ENCODE results near the gene STRIP1. TPM values are rescaled to one million over a fixed set of nuclear protein-coding genes. Genes with fewer than 3 reads are reported as not detected.

STRIP1 gene
- total and polyA plus RNA-seq, 10 donors = 11.8 to 98.7 (median 59.3) TPM

DNA sequence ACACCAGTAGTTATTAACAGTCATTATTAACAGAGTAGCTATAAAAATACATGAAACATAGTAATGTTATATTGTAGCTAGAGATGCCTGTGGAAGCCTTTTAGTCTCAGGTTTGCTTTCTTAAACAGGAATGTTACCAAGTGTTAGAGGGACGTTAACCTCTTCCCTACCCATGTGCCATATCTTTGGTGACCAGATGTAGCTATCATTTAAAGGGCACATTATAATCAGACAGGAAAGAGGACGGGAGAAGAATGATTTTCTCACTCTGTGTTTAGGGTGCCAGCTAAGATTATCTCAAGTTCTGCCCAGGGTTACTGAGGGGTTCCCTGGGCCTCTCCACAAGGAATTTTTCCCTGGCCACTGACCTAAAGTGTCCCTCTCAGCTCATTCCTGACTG, 57.0 kb downstream of the STRIP1 start:
- 43 to 72% (median 58%) methylated on average over 2 of the region's 2 CpGs for WGBS, 5 donors
- no peaks in the 10 kb centered on the region for H3K36me3 ChIP-seq
- TF ChIP-seq POLR2A (IDR thresholded peaks at IDR 0.05) (no peak), POLR2AphosphoS5 (IDR thresholded peaks at IDR 0.05) (no peak)
- TF ChIP-seq, protein P1, sequence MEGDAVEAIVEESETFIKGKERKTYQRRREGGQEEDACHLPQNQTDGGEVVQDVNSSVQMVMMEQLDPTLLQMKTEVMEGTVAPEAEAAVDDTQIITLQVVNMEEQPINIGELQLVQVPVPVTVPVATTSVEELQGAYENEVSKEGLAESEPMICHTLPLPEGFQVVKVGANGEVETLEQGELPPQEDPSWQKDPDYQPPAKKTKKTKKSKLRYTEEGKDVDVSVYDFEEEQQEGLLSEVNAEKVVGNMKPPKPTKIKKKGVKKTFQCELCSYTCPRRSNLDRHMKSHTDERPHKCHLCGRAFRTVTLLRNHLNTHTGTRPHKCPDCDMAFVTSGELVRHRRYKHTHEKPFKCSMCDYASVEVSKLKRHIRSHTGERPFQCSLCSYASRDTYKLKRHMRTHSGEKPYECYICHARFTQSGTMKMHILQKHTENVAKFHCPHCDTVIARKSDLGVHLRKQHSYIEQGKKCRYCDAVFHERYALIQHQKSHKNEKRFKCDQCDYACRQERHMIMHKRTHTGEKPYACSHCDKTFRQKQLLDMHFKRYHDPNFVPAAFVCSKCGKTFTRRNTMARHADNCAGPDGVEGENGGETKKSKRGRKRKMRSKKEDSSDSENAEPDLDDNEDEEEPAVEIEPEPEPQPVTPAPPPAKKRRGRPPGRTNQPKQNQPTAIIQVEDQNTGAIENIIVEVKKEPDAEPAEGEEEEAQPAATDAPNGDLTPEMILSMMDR (IDR thresholded peaks at IDR 0.05 in 8 of 11, conservative IDR thresholded peaks at IDR 0.05 in 3 of 11) = no peak
- intact Hi-C loops (cut with DNase I; ENCODE audit: low total_unique reads) = no loop called here
- peaks cover 7 to 37% (median 19%) of the 10 kb centered on the region in 6 donors for H3K4me1 ChIP-seq
- no peak for DNase-seq
- peaks cover 0 to 4% (median 0%) of the 10 kb centered on the region in 7 donors for H3K27me3 ChIP-seq (replicated peaks in 1 of 7)
- H3K27ac ChIP-seq = no peak overlapping the region
- H3K9me3 ChIP-seq = no peaks in the 10 kb centered on the region
- no peak overlapping the region for H3K4me3 ChIP-seq

DNA sequence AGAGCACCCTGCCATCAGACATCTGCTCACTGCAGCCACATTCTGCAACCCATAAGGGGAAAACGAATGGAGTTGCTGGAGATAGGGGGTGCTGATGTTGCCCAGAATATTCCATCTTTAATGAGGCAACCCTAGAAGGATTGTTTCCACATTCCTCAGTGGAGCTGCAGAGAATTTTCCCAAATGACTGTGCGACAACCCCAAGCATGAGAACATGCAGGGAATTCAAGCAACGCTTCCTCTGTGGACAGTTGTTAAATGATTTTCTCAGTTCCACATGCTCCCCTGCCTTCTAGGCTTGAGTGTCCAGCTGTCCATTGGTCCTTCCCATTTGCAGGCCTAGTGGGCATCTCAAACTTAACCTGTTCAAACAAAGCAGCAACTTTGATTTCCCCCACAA, 57.4 kb downstream of the STRIP1 start:
- H3K4me1 ChIP-seq = peaks cover 7 to 37% (median 19%) of the 10 kb centered on the region in 6 donors
- H3K27me3 ChIP-seq (replicated peaks in 1 of 7) = peaks cover 0 to 4% (median 0%) of the 10 kb centered on the region in 7 donors
- no peak for DNase-seq
- no peaks in the 10 kb centered on the region for H3K9me3 ChIP-seq
- WGBS, 5 donors = 72 to 84% (median 76%) methylated on average over 3 of the region's 3 CpGs
- no peak for TF ChIP-seq POLR2A (IDR thresholded peaks at IDR 0.05)
- TF ChIP-seq POLR2AphosphoS5 (IDR thresholded peaks at IDR 0.05) = no peak
- TF ChIP-seq, protein P1 (IDR thresholded peaks at IDR 0.05 in 8 of 11, conservative IDR thresholded peaks at IDR 0.05 in 3 of 11) = no peak
- intact Hi-C loops (cut with DNase I; ENCODE audit: low total_unique reads) = no loop called here
- no peaks in the 10 kb centered on the region for H3K36me3 ChIP-seq
- H3K4me3 ChIP-seq = no peak overlapping the region
- no peak overlapping the region for H3K27ac ChIP-seq

- 92 to 98% (median 96%) methylated on average over 2 of the region's 2 CpGs for WGBS, 5 donors
- intact Hi-C loops (cut with DNase I; ENCODE audit: low total_unique reads) = no loop called here
- Histone ChIP-seq H3K9me3 (no peaks in the 10 kb centered on the region), H3K4me1 (peaks cover 7 to 43% (median 18%) of the 10 kb centered on the region in 6 donors), H3K4me3 (no peak overlapping the region), H3K36me3 (no peaks in the 10 kb centered on the region), H3K27ac (no peak overlapping the region), H3K27me3 (replicated peaks in 1 of 7) (peaks cover 0 to 4% (median 0%) of the 10 kb centered on the region in 7 donors)
- TF ChIP-seq POLR2A (IDR thresholded peaks at IDR 0.05) (no peak), POLR2AphosphoS5 (IDR thresholded peaks at IDR 0.05) (no peak)
- TF ChIP-seq, protein P1 (IDR thresholded peaks at IDR 0.05 in 8 of 11, conservative IDR thresholded peaks at IDR 0.05 in 3 of 11) = no peak
- DNase-seq = no peak
These were observed 58.6 kb downstream of the STRIP1 start for GRCh38 chr1:110092991-110093390.

- no peak for DNase-seq
- Histone ChIP-seq H3K9me3 (no peaks in the 10 kb centered on the region), H3K4me1 (peaks cover 0 to 29% (median 2%) of the 10 kb centered on the region in 6 donors), H3K36me3 (no peaks in the 10 kb centered on the region), H3K4me3 (no peak overlapping the region), H3K27ac (no peak overlapping the region), H3K27me3 (replicated peaks in 1 of 7) (no peaks in the 10 kb centered on the region)
- TF ChIP-seq POLR2AphosphoS5 (IDR thresholded peaks at IDR 0.05) (no peak), POLR2A (IDR thresholded peaks at IDR 0.05) (no peak)
- TF ChIP-seq, protein P1 (IDR thresholded peaks at IDR 0.05 in 8 of 11, conservative IDR thresholded peaks at IDR 0.05 in 3 of 11) = no peak
- intact Hi-C loops (cut with DNase I; ENCODE audit: low total_unique reads) = no loop called here
- 63 to 75% (median 70%) methylated on average over 7 of the region's 7 CpGs for WGBS, 5 donors
These were observed 60.7 kb downstream of the STRIP1 start for GRCh38 chr1:110094931-110095654.
